GM23338 (cell line): ENCODE data around the gene NHSL1. TPM values are rescaled to one million over a fixed set of nuclear protein-coding genes. Genes with fewer than 3 reads are reported as not detected.

ENCODE experiments used
- ATAC-seq: fragments of 200-7000 bp; cut with Tn5 transposase; 3 replicates; pipeline ENCODE4 v1.9.1; 2020
- DNase-seq: peaks from one replicate; pipeline ENCODE4 v3.0.0-alpha.2; 2015; ENCODE audit warnings: low spot score
- H2AFZ ChIP-seq: fragments of 200-600 bp; sonication (generic); 2 replicates; pipeline ENCODE4 v1.8.0; 2016; ENCODE audit warnings: antibody characterized with exemption, mild to moderate bottlenecking, moderate library complexity
- H3F3A ChIP-seq: fragments of 200-600 bp; sonication (generic); replicated peaks from 2 replicates; pipeline ENCODE4 v1.8.0; 2017; ENCODE audit warnings: antibody characterized with exemption, mixed run types, low read depth
- H3K27ac ChIP-seq: fragments of 200-600 bp; sonication (generic); 2 replicates; pipeline ENCODE4 v1.6.1; 2016; ENCODE audit warnings: low read depth
- H3K27me3 ChIP-seq: fragments of 200-600 bp; sonication (generic); 2 replicates; pipeline ENCODE4 v1.8.0; 2016; ENCODE audit warnings: mild to moderate bottlenecking, mixed run types, moderate library complexity; ENCODE audit not compliant: insufficient read depth
- H3K36me3 ChIP-seq: fragments of 200-600 bp; sonication (generic); 2 replicates; pipeline ENCODE4 v1.8.0; 2016; ENCODE audit warnings: mild to moderate bottlenecking; ENCODE audit not compliant: insufficient read depth
- H3K4me1 ChIP-seq: fragments of 200-600 bp; sonication (generic); 2 replicates; pipeline ENCODE4 v1.8.0; 2016; ENCODE audit warnings: mild to moderate bottlenecking, moderate library complexity; ENCODE audit not compliant: insufficient read depth
- H3K4me2 ChIP-seq: fragments of 200-600 bp; sonication (generic); 2 replicates; pipeline ENCODE4 v1.7.1; 2017; ENCODE audit warnings: mixed run types
- H3K4me3 ChIP-seq: fragments of 200-600 bp; sonication (generic); 2 replicates; pipeline ENCODE4 v1.6.1; 2016; ENCODE audit warnings: mixed run types
- H3K79me2 ChIP-seq: fragments of 200-600 bp; sonication (generic); replicated peaks from 2 replicates; pipeline ENCODE4 v1.8.0; 2017; ENCODE audit warnings: mild to moderate bottlenecking; ENCODE audit not compliant: insufficient read depth
- H3K9me2 ChIP-seq: fragments of 200-600 bp; sonication (generic); 2 replicates; pipeline ENCODE4 v1.8.0; 2017; ENCODE audit not compliant: insufficient read depth
- H4K20me1 ChIP-seq: fragments of 200-600 bp; sonication (generic); replicated peaks from 2 replicates; pipeline ENCODE4 v1.8.0; 2017; ENCODE audit warnings: mild to moderate bottlenecking; ENCODE audit not compliant: insufficient read depth
- H3K27ac Mint-ChIP-seq: 2 replicates; pipeline ENCODE4 v1.8.0; 2020; ENCODE audit warnings: inconsistent platforms, mild to moderate bottlenecking, moderate library complexity, mixed read lengths
- H3K27me3 Mint-ChIP-seq: 3 replicates; pipeline ENCODE4 v1.8.0; 2022; ENCODE audit warnings: low read depth, mild to moderate bottlenecking, moderate library complexity, mixed read lengths, inconsistent platforms; ENCODE audit not compliant: insufficient read depth, poor library complexity
- H3K36me3 Mint-ChIP-seq: 3 replicates; pipeline ENCODE4 v1.8.0; 2021; ENCODE audit warnings: low read depth, mild to moderate bottlenecking, inconsistent platforms, moderate library complexity, mixed read lengths
- H3K4me1 Mint-ChIP-seq: 3 replicates; pipeline ENCODE4 v1.8.0; 2020; ENCODE audit warnings: mild to moderate bottlenecking, inconsistent platforms, mixed read lengths
- H3K4me3 Mint-ChIP-seq: 3 replicates; pipeline ENCODE4 v1.8.0; 2021; ENCODE audit warnings: moderate library complexity, mild to moderate bottlenecking, inconsistent platforms, mixed read lengths
- H3K9me3 Mint-ChIP-seq: 3 replicates; pipeline ENCODE4 v1.8.0; 2020; ENCODE audit warnings: moderate library complexity, mild to moderate bottlenecking, inconsistent platforms, mixed read lengths
- CREB1 ChIP-seq: fragments of 250-450 bp; sonication (Bioruptor Pico); IDR thresholded peaks from 2 replicates; pipeline ENCODE4 v1.5.0; 2020; ENCODE audit warnings: low read depth, mild to moderate bottlenecking, moderate library complexity
- ETS1 ChIP-seq: IDR thresholded peaks from 2 replicates; pipeline ENCODE4 v1.6.1; 2016; ENCODE audit warnings: antibody characterized with exemption
- EZH2 ChIP-seq: fragments of 200-600 bp; sonication (generic); IDR thresholded peaks from one replicate; pipeline ENCODE4 v1.8.0; 2017; ENCODE audit warnings: antibody characterized with exemption, mild to moderate bottlenecking, low read depth; ENCODE audit not compliant: unreplicated experiment
- EZH2phosphoT487 ChIP-seq: fragments of 200-600 bp; sonication (generic); IDR thresholded peaks from one replicate; pipeline ENCODE4 v1.8.1; 2018; ENCODE audit warnings: antibody characterized with exemption; ENCODE audit not compliant: unreplicated experiment
- JUNB ChIP-seq: IDR thresholded peaks from one replicate; pipeline ENCODE4 v1.6.1; 2016; ENCODE audit warnings: antibody characterized with exemption; ENCODE audit not compliant: unreplicated experiment
- NANOG ChIP-seq: IDR thresholded peaks from 2 replicates; pipeline ENCODE4 v1.6.1; 2016; ENCODE audit warnings: antibody characterized with exemption, borderline replicate concordance
- POLR2AphosphoS5 ChIP-seq: IDR thresholded peaks from 2 replicates; pipeline ENCODE4 v1.6.1; 2016; ENCODE audit warnings: antibody characterized with exemption, low read depth
- REST ChIP-seq: IDR thresholded peaks from one replicate; pipeline ENCODE4 v1.6.1; 2018; ENCODE audit warnings: antibody characterized with exemption; ENCODE audit not compliant: unreplicated experiment
- STAT1 ChIP-seq: IDR thresholded peaks from one replicate; pipeline ENCODE4 v1.6.1; 2016; ENCODE audit warnings: antibody characterized with exemption; ENCODE audit not compliant: unreplicated experiment
- ZNF462 ChIP-seq: fragments of 250-450 bp; sonication (Bioruptor Pico); IDR thresholded peaks from 2 replicates; pipeline ENCODE4 v1.5.0; 2020; ENCODE audit warnings: mild to moderate bottlenecking, moderate library complexity
- polyA plus RNA-seq: library from polyadenylated mRNA; unstranded; fragments of >200 nt; fragmentation: Nextera tagmentation; extraction: Ambion mirVana; gene quantifications from 2 replicates; pipeline ENCODE4 v1.2.1, GENCODE V29; 2016
- total RNA-seq: library from RNA; depleted of rRNA; stranded (reverse); fragments of >200 nt; shearing (Covaris generic); gene quantifications from 2 replicates; pipeline ENCODE4 v1.2.3, GENCODE V29; 2014

The NHSL1 gene
- total and polyA plus RNA-seq, 2 experiments from 2014 or later: 11.2 to 24.5 TPM

- Histone ChIP-seq H3K27ac (no peak overlapping the region; the same call in 1 of the 2 replicates), H3K27me3 (no peaks in the 10 kb centered on the region), H3K79me2 (no peaks in the 10 kb centered on the region), H3K4me1 (0 out of 2 replicates have a peak, but pooled peaks cover 3% of the 10 kb centered on the region), H3K4me3 (no peak overlapping the region), H4K20me1 (0 out of 2 replicates have a peak, but pooled peaks cover 7% of the 10 kb centered on the region), H2AFZ (no peak overlapping the region), H3K4me2 (no peak overlapping the region), H3K36me3 (peaks cover 5% of the 10 kb centered on the region; the same call in 1 of the 2 replicates), H3F3A (no peaks in the 10 kb centered on the region), H3K9me2 (no peaks in the 10 kb centered on the region)
- H3K36me3 Mint-ChIP-seq: no peaks in the 10 kb centered on the region
- H3K9me3 Mint-ChIP-seq: no peaks in the 10 kb centered on the region
- no peaks in the 10 kb centered on the region; the same call in 2 of the 3 replicates for H3K4me1 Mint-ChIP-seq
- H3K27ac Mint-ChIP-seq: no peak overlapping the region
- H3K4me3 Mint-ChIP-seq: no peak overlapping the region
- DNase-seq (no peak), ATAC-seq (no peak)
- H3K27me3 Mint-ChIP-seq: no peaks in the 10 kb centered on the region
- no peak for TF ChIP-seq ETS1
These were observed 48.8 kb downstream of the NHSL1 start for GRCh38 chr6:138450445-138450844.

GRCh38 chr6:138446821-138447220, 52.5 kb downstream of the NHSL1 start:
- H3K27me3 ChIP-seq: no peaks in the 10 kb centered on the region
- 0 out of 3 replicates have a peak, but pooled peaks cover 3% of the 10 kb centered on the region for H3K36me3 Mint-ChIP-seq
- H3K9me3 Mint-ChIP-seq: no peaks in the 10 kb centered on the region
- no peak overlapping the region for H3K4me2 ChIP-seq
- no peaks in the 10 kb centered on the region for H3K27me3 Mint-ChIP-seq
- no peaks in the 10 kb centered on the region for H3F3A ChIP-seq
- H3K27ac ChIP-seq: no peak overlapping the region
- 0 out of 2 replicates have a peak, but pooled peaks cover 2% of the 10 kb centered on the region for H4K20me1 ChIP-seq
- H3K4me3 Mint-ChIP-seq: no peak overlapping the region
- H3K4me3 ChIP-seq: no peak overlapping the region
- H3K4me1 Mint-ChIP-seq: no peaks in the 10 kb centered on the region; the same call in 2 of the 3 replicates
- no peaks in the 10 kb centered on the region for H3K4me1 ChIP-seq
- ATAC-seq: no peak
- H2AFZ ChIP-seq: no peak overlapping the region
- H3K9me2 ChIP-seq: no peaks in the 10 kb centered on the region
- H3K27ac Mint-ChIP-seq: no peak overlapping the region
- no peaks in the 10 kb centered on the region for H3K79me2 ChIP-seq
- DNase-seq: no peak
- peaks cover 5% of the 10 kb centered on the region; the same call in 1 of the 2 replicates for H3K36me3 ChIP-seq
- TF ChIP-seq ETS1 (no peak), NANOG (no peak), ZNF462 (CRISPR knock-in tag) (no peak), POLR2AphosphoS5 (no peak), EZH2 (no peak), STAT1 (no peak), JUNB (no peak), EZH2phosphoT487 (no peak), CREB1 (CRISPR knock-in tag) (no peak), REST (no peak)
